Neural cell (in vitro differentiated cells): ENCODE results near the gene PADI3. TPM values are rescaled to one million over a fixed set of nuclear protein-coding genes. Genes with fewer than 3 reads are reported as not detected.

Experiments
- H2AFZ ChIP-seq: fragments of 200-600, 300-800 bp; sonication (generic), shearing (Covaris generic); 2 replicates; pipeline ENCODE4 v1.6.0; 2014; ENCODE audit warnings: low read depth, mild to moderate bottlenecking, antibody characterized with exemption, low read length, moderate library complexity
- H3F3A ChIP-seq: fragments of 200-600 bp; shearing (Covaris generic); 2 replicates; pipeline ENCODE4 v1.6.1; 2016; ENCODE audit warnings: mild to moderate bottlenecking, moderate library complexity, mixed read lengths, antibody characterized with exemption, low read length; ENCODE audit not compliant: insufficient read depth, poor library complexity, severe bottlenecking
- H3K27ac ChIP-seq: fragments of 200-600, 300-800 bp; sonication (generic), shearing (Covaris generic); 2 replicates; pipeline ENCODE4 v1.5.1; 2014; ENCODE audit warnings: mild to moderate bottlenecking, low read length, moderate library complexity
- H3K27me3 ChIP-seq: fragments of 300-800, 200-600 bp; sonication (generic), shearing (Covaris generic); 2 replicates; pipeline ENCODE4 v1.6.0; 2014; ENCODE audit warnings: mild to moderate bottlenecking, low read depth, low read length, moderate library complexity; ENCODE audit not compliant: insufficient read depth
- H3K36me3 ChIP-seq: fragments of 300-800, 200-600 bp; sonication (generic), shearing (Covaris generic); 2 replicates; pipeline ENCODE4 v1.5.1; 2014; ENCODE audit warnings: mild to moderate bottlenecking, antibody characterized with exemption, low read length, moderate library complexity; ENCODE audit not compliant: insufficient read depth
- H3K4me2 ChIP-seq: fragments of 300-800, 200-600 bp; sonication (generic), shearing (Covaris generic); 2 replicates; pipeline ENCODE4 v1.6.0; 2014; ENCODE audit warnings: mild to moderate bottlenecking, low read length
- H3K4me3 ChIP-seq: fragments of 300-800, 200-600 bp; sonication (generic), shearing (Covaris generic); 2 replicates; pipeline ENCODE4 v1.5.1; 2014; ENCODE audit warnings: mild to moderate bottlenecking, low read length, moderate library complexity
- H3K79me2 ChIP-seq: fragments of 200-600 bp; shearing (Covaris generic); replicated peaks from 2 replicates; pipeline ENCODE4 v1.6.0; 2014; ENCODE audit warnings: mild to moderate bottlenecking, low read length, moderate library complexity; ENCODE audit not compliant: insufficient read depth
- H3K9ac ChIP-seq: fragments of 300-800, 200-600 bp; sonication (generic), shearing (Covaris generic); 2 replicates; pipeline ENCODE4 v1.6.1; 2016; ENCODE audit warnings: mild to moderate bottlenecking, low read length, mixed read lengths
- H3K9me2 ChIP-seq: fragments of 200-600 bp; shearing (Covaris generic); 2 replicates; pipeline ENCODE4 v1.6.1; 2016; ENCODE audit warnings: mild to moderate bottlenecking, low read length, mixed read lengths; ENCODE audit not compliant: insufficient read depth
- H3K9me3 ChIP-seq: fragments of 200-600, 300-800 bp; sonication (generic), shearing (Covaris generic); 2 replicates; pipeline ENCODE4 v1.6.1; 2016; ENCODE audit warnings: mild to moderate bottlenecking, mixed run types, low read length, moderate library complexity, mixed read lengths
- H4K20me1 ChIP-seq: fragments of 200-600 bp; shearing (Covaris generic); 2 replicates; pipeline ENCODE4 v1.6.1; 2016; ENCODE audit warnings: mild to moderate bottlenecking, mixed run types; ENCODE audit not compliant: insufficient read depth
- CTCF ChIP-seq: fragments of 450-650 bp; IDR thresholded peaks from 2 replicates; pipeline ENCODE4 v1.5.1; 2014; ENCODE audit warnings: antibody characterized with exemption, mild to moderate bottlenecking, moderate library complexity; ENCODE audit not compliant: poor library complexity, severe bottlenecking
- EP300 ChIP-seq: fragments of 450-650 bp; conservative IDR thresholded peaks from 2 replicates; pipeline ENCODE4 v1.6.1; 2014; ENCODE audit warnings: antibody characterized with exemption, mild to moderate bottlenecking, moderate library complexity; ENCODE audit not compliant: poor library complexity, severe bottlenecking
- EZH2 ChIP-seq: fragments of 200-600, 300-800 bp; shearing (Covaris generic), sonication (generic); IDR thresholded peaks from 2 replicates; pipeline ENCODE4 v1.6.1; 2014; ENCODE audit warnings: antibody characterized with exemption, low read length, borderline replicate concordance, mild to moderate bottlenecking; ENCODE audit not compliant: insufficient read depth, poor library complexity, severe bottlenecking
- MXI1 ChIP-seq: fragments of 450-650 bp; conservative IDR thresholded peaks from 2 replicates; pipeline ENCODE4 v1.6.1; 2014; ENCODE audit warnings: antibody characterized with exemption, mild to moderate bottlenecking; ENCODE audit not compliant: poor library complexity, severe bottlenecking
- POLR2AphosphoS5 ChIP-seq: IDR thresholded peaks from 2 replicates; pipeline ENCODE4 v1.6.1; 2012
- RAD21 ChIP-seq: fragments of 450-650 bp; conservative IDR thresholded peaks from 2 replicates; pipeline ENCODE4 v1.6.1; 2014; ENCODE audit warnings: antibody characterized with exemption, mild to moderate bottlenecking, moderate library complexity
- SMC3 ChIP-seq: fragments of 450-650 bp; conservative IDR thresholded peaks from 2 replicates; pipeline ENCODE4 v1.6.1; 2014; ENCODE audit warnings: antibody characterized with exemption, mild to moderate bottlenecking, moderate library complexity; ENCODE audit not compliant: poor library complexity
- TAF1 ChIP-seq: IDR thresholded peaks from 2 replicates; pipeline ENCODE4 v1.6.1; 2012; ENCODE audit warnings: low read depth
- polyA plus RNA-seq: library from polyadenylated mRNA; depleted of rRNA; stranded (reverse); fragments of >200 nt; gene quantifications from 2 replicates; pipeline ENCODE4 v1.2.3, GENCODE V29; 2014
- TF ChIP-seq, protein P1 (sequence below): IDR thresholded peaks from 2 replicates; pipeline ENCODE4 v1.6.1; 2012; ENCODE audit warnings: borderline replicate concordance

PADI3 gene
- polyA plus RNA-seq, 1 donor from 2014 or later: not detected

GRCh38 chr1:17278996-17279830 lies 30.3 kb downstream of the PADI3 start:
- Histone ChIP-seq H3F3A (no peaks in the 10 kb centered on the region), H3K36me3 (no peaks in the 10 kb centered on the region), H2AFZ (no peak overlapping the region), H3K27ac (no peak overlapping the region), H3K9me3 (no peaks in the 10 kb centered on the region), H4K20me1 (no peaks in the 10 kb centered on the region), H3K27me3 (no peaks in the 10 kb centered on the region), H3K4me3 (no peak overlapping the region), H3K79me2 (no peaks in the 10 kb centered on the region), H3K9ac (no peak overlapping the region), H3K9me2 (no peaks in the 10 kb centered on the region), H3K4me2 (no peak overlapping the region)
- TF ChIP-seq RAD21 (no peak), EZH2 (no peak), POLR2AphosphoS5 (no peak), TAF1 (no peak), SMC3 (no peak), MXI1 (no peak), CTCF (no peak), EP300 (no peak)
- TF ChIP-seq, protein P1, sequence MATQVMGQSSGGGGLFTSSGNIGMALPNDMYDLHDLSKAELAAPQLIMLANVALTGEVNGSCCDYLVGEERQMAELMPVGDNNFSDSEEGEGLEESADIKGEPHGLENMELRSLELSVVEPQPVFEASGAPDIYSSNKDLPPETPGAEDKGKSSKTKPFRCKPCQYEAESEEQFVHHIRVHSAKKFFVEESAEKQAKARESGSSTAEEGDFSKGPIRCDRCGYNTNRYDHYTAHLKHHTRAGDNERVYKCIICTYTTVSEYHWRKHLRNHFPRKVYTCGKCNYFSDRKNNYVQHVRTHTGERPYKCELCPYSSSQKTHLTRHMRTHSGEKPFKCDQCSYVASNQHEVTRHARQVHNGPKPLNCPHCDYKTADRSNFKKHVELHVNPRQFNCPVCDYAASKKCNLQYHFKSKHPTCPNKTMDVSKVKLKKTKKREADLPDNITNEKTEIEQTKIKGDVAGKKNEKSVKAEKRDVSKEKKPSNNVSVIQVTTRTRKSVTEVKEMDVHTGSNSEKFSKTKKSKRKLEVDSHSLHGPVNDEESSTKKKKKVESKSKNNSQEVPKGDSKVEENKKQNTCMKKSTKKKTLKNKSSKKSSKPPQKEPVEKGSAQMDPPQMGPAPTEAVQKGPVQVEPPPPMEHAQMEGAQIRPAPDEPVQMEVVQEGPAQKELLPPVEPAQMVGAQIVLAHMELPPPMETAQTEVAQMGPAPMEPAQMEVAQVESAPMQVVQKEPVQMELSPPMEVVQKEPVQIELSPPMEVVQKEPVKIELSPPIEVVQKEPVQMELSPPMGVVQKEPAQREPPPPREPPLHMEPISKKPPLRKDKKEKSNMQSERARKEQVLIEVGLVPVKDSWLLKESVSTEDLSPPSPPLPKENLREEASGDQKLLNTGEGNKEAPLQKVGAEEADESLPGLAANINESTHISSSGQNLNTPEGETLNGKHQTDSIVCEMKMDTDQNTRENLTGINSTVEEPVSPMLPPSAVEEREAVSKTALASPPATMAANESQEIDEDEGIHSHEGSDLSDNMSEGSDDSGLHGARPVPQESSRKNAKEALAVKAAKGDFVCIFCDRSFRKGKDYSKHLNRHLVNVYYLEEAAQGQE: no peak

DNA sequence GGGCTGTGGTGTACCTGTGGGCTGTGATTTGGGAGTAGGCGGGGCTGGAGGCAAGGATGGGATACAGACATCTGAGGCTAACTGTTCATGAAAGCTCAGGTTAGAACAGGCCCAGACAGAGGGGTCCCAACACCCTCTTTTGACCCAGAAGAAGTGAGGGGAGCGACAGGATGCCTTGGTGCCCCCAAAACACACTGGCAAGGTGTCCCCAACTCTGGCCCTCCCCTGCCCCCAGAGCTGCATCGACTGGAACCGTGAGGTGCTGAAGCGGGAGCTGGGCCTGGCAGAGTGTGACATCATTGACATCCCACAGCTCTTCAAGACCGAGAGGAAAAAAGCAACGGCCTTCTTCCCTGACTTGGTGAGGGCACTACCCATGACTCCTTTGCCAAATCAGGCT lies 31.5 kb downstream of the PADI3 start:
- no peak overlapping the region for H3K4me3 ChIP-seq
- H3K27me3 ChIP-seq: no peaks in the 10 kb centered on the region
- H3K4me2 ChIP-seq: no peak overlapping the region
- no peaks in the 10 kb centered on the region for H3K79me2 ChIP-seq
- H3F3A ChIP-seq: no peaks in the 10 kb centered on the region
- no peak overlapping the region for H3K27ac ChIP-seq
- TF ChIP-seq CTCF (no peak), POLR2AphosphoS5 (no peak)
- TF ChIP-seq, protein P1: no peak
- no peaks in the 10 kb centered on the region for H3K9me2 ChIP-seq
- no peaks in the 10 kb centered on the region for H4K20me1 ChIP-seq
- H3K36me3 ChIP-seq: no peaks in the 10 kb centered on the region
- H3K9ac ChIP-seq: no peak overlapping the region
- H2AFZ ChIP-seq: no peak overlapping the region
- no peaks in the 10 kb centered on the region for H3K9me3 ChIP-seq
